B cell (primary cell): Measurements from ENCODE around the gene BNC2. TPM values are rescaled to one million over a fixed set of nuclear protein-coding genes. Genes with fewer than 3 reads are reported as not detected.

Source experiments
- ATAC-seq: fragments of 200-7000 bp; cut with Tn5 transposase; one replicate; pipeline ENCODE4 v1.10.0; 2021; ENCODE audit warnings: low read depth, mild to moderate bottlenecking, moderate number of reproducible peaks, moderate library complexity
- CTCF ChIA-PET: fragments of 350-600 bp; sonication (Branson Sonifier 250); formaldehyde crosslinking; loops from one replicate; lab custom pipeline; 2021; ENCODE audit warnings: antibody characterized with exemption, inconsistent platforms; lab: Charles Lee
- POLR2A ChIA-PET: fragments of 350-600 bp; sonication (Branson Sonifier 250); formaldehyde crosslinking; loops from one replicate; lab custom pipeline; 2021; ENCODE audit warnings: antibody characterized with exemption; lab: Charles Lee
- DNase-seq: peaks from one replicate; pipeline ENCODE4 v3.0.0; 2013
- H2AFZ ChIP-seq: 2 replicates; pipeline ENCODE4 v1.6.1; 2012; ENCODE audit warnings: mild to moderate bottlenecking, low read depth, low read length; ENCODE audit not compliant: insufficient read depth, poor library complexity, severe bottlenecking
- H3K27ac ChIP-seq, 2 donors: 1 replicate in 1 of 2; 2 replicates in 1 of 2; pipeline ENCODE4 v1.5.1; 2012 to 2013; ENCODE audit warnings: low read length in 2 of 2, mild to moderate bottlenecking in 2 of 2, moderate library complexity in 1 of 2
- H3K27me3 ChIP-seq, 4 experiments: fragments of 200-600 bp in 1 of 4; sonication (generic) in 1 of 4; replicated peaks in 1 of 4; 1 replicate in 2 of 4; 2 replicates in 2 of 4; pipeline versions ENCODE4 v1.6.1 to v1.7.0; 2013 to 2016; ENCODE audit warnings: low read length in 3 of 4, mild to moderate bottlenecking in 2 of 4, mixed read lengths in 1 of 4, moderate library complexity in 1 of 4; ENCODE audit not compliant: insufficient read depth in 4 of 4, control insufficient read depth in 3 of 4; ENCODE audit errors: control extremely low read depth in 1 of 4
- H3K36me3 ChIP-seq, 2 experiments: replicated peaks in 1 of 2; 1 replicate in 1 of 2; 2 replicates in 1 of 2; pipeline versions ENCODE4 v1.6.1 to v1.7.1; 2013; ENCODE audit warnings: low read length in 1 of 2; ENCODE audit not compliant: insufficient read depth in 2 of 2, control insufficient read depth in 1 of 2; ENCODE audit errors: control extremely low read depth in 1 of 2, extremely low read depth in 1 of 2
- H3K4me1 ChIP-seq, 2 donors: fragments of 200-600 bp in 1 of 2; sonication (generic) in 1 of 2; 1 replicate in 1 of 2; 2 replicates in 1 of 2; pipeline versions ENCODE4 v1.5.1 to v1.6.1; 2013 to 2017; ENCODE audit warnings: low read length in 2 of 2; ENCODE audit not compliant: control insufficient read depth in 2 of 2, insufficient read depth in 2 of 2
- H3K4me2 ChIP-seq: replicated peaks from 2 replicates; pipeline ENCODE3; 2012; ENCODE audit warnings: mild to moderate bottlenecking, low read depth, low read length; ENCODE audit not compliant: poor library complexity, severe bottlenecking
- H3K4me3 ChIP-seq, 5 experiments: fragments of 200-600 bp in 1 of 5; sonication (generic) in 1 of 5; 1 replicate in 3 of 5; 2 replicates in 2 of 5; pipeline versions ENCODE4 v1.5.1 to v1.7.0; 2011 to 2016; ENCODE audit warnings: low read length in 4 of 5, mild to moderate bottlenecking in 4 of 5, low read depth in 2 of 5, control low read depth in 1 of 5, moderate library complexity in 1 of 5; ENCODE audit not compliant: insufficient read depth in 1 of 5; ENCODE audit errors: control extremely low read depth in 1 of 5, extremely low read depth in 1 of 5
- H3K79me2 ChIP-seq: fragments of 200-600 bp; sonication (generic); one replicate; pipeline ENCODE4 v1.6.0; 2016; ENCODE audit warnings: low read length; ENCODE audit not compliant: control insufficient read depth, insufficient read depth
- H3K9ac ChIP-seq: fragments of 200-600 bp; sonication (generic); 2 replicates; pipeline ENCODE4 v1.6.1; 2017; ENCODE audit warnings: mild to moderate bottlenecking, low read length, moderate library complexity
- H3K9me3 ChIP-seq, 3 donors: one replicate each; pipeline versions ENCODE4 v1.6.1 to v1.7.1; 2013; ENCODE audit warnings: low read length in 2 of 3; ENCODE audit not compliant: control insufficient read depth in 2 of 3, insufficient read depth in 1 of 3; ENCODE audit errors: control extremely low read depth in 1 of 3
- H4K20me1 ChIP-seq: 2 replicates; pipeline ENCODE4 v1.6.0; 2012; ENCODE audit warnings: mild to moderate bottlenecking, low read length; ENCODE audit not compliant: insufficient read depth, control insufficient read depth, poor library complexity, severe bottlenecking
- H3K27ac Mint-ChIP-seq: one replicate; pipeline ENCODE4 v1.8.0; 2021; ENCODE audit warnings: mixed read lengths
- H3K27me3 Mint-ChIP-seq: one replicate; pipeline ENCODE4 v1.8.0; 2021; ENCODE audit warnings: mixed read lengths
- H3K4me1 Mint-ChIP-seq: one replicate; pipeline ENCODE4 v1.8.0; 2021; ENCODE audit warnings: mixed read lengths
- H3K4me3 Mint-ChIP-seq: one replicate; pipeline ENCODE4 v1.8.0; 2021; ENCODE audit warnings: mixed read lengths
- H3K9me3 Mint-ChIP-seq: one replicate; pipeline ENCODE4 v1.8.0; 2022; ENCODE audit warnings: mixed read lengths; ENCODE audit not compliant: insufficient read depth
- CTCF ChIP-seq: fragments of 200-600 bp; IDR thresholded peaks from one replicate; pipeline ENCODE4 v1.8.0; 2022; ENCODE audit warnings: antibody characterized with exemption, mild to moderate bottlenecking
- EZH2 ChIP-seq: IDR thresholded peaks from 2 replicates; pipeline ENCODE4 v1.6.1; 2012; ENCODE audit warnings: borderline replicate concordance, low read depth, mild to moderate bottlenecking, moderate library complexity, low read length; ENCODE audit not compliant: insufficient read depth, poor library complexity, severe bottlenecking
- WGBS: methylation state at CpG from one replicate; pipeline ENCODE4 v1.1.5; 2013; ENCODE audit warnings: missing lambda C conversion rate; ENCODE audit not compliant: insufficient coverage; 5-methylcytosine and 5-hydroxymethylcytosine counted together
- intact Hi-C: fragments of 100-400 bp; cut with micrococcal nuclease; formaldehyde crosslinking; loops from one replicate; pipeline ENCODE4 v1.10.0; 2022
- polyA plus RNA-seq: library from polyadenylated mRNA; depleted of rRNA; stranded (reverse); fragments of >200 nt; gene quantifications from 2 replicates; pipeline ENCODE4 v1.2.3, GENCODE V29; 2012
- total RNA-seq, 2 donors: library from RNA; stranded (reverse); fragments of 120-200 nt in 1 of 2; gene quantifications; 1 replicate in 1 of 2; 2 replicates in 1 of 2; pipeline versions ENCODE4 v1.2.3 to v1.2.4, GENCODE V29; 2013 to 2022

The BNC2 gene
- total and polyA plus RNA-seq, 2 donors (not counting 1 experiment from before 2014, with no cell fraction given) = 0.01 TPM; not detected in 1

DNA sequence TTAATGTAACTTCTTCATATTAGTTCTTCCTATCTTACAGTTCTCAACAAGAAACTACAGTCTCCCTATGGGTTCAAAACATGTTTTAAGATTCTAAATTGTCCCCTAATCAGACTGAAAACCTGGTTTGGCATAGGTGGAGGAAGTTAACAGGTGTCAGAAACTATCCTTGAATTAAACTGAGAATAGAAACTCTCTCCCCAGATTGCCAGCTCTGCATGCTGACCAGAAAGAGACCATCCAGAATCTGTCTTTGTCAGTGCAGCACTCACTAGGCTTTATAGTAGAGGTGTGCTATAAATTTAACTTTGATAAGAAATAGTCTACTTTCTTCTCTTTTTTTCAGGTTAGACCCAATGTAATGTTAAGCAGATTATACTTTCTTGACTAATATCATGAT, 63.8 kb downstream of the BNC2 start:
- no peak overlapping the region for H3K4me3 Mint-ChIP-seq
- intact Hi-C loops = no loop called here

DNA sequence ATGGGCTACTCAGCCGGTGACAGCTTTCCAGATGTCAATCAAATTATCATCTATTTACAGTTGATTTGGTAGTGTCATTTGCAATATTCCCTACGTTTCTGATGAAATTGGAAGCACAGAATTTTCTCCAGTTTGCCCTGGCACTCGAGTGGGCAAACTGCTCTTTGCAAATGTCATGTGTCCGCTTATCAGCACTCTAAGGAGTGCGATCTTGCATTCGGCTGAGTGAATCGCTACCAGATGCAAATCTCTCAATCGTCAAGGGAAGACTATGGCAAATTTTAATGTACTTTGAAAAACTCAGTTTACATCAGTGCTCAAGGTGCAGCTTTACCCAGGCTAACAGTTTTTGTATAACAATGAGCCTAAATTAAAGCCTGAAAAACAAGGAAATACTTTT, 66.8 kb downstream of the BNC2 start:
- Mint-ChIP-seq H3K27me3 (no peaks in the 10 kb centered on the region), H3K27ac (no peak overlapping the region), H3K4me1 (no peaks in the 10 kb centered on the region), H3K9me3 (no peaks in the 10 kb centered on the region), H3K4me3 (no peak overlapping the region)
- no peaks in the 10 kb centered on the region for H3K4me1 ChIP-seq
- no peak overlapping the region for H3K9ac ChIP-seq
- no peaks in the 10 kb centered on the region for H3K27me3 ChIP-seq
- no peak for TF ChIP-seq CTCF
- no peak for TF ChIP-seq EZH2
- H2AFZ ChIP-seq = no peak overlapping the region
- ChIA-PET POLR2A (no interaction called here), CTCF (no interaction called here)
- H3K4me3 ChIP-seq = no peak overlapping the region
- 93% methylated on average over 7 of the region's 8 CpGs for WGBS
- no peaks in the 10 kb centered on the region for H4K20me1 ChIP-seq
- no peak overlapping the region for H3K27ac ChIP-seq
- no peaks in the 10 kb centered on the region for H3K36me3 ChIP-seq
- ATAC-seq = no peak
- no peak overlapping the region for H3K4me2 ChIP-seq
- no peaks in the 10 kb centered on the region for H3K79me2 ChIP-seq
- H3K9me3 ChIP-seq = no peaks in the 10 kb centered on the region
- no peak for DNase-seq
- intact Hi-C loops = no loop called here

More for the DNA sequence above, 63.8 kb downstream of the BNC2 start:
- no peaks in the 10 kb centered on the region for H3K4me1 Mint-ChIP-seq
- CTCF ChIA-PET = no interaction called here
- H3K27me3 Mint-ChIP-seq = no peaks in the 10 kb centered on the region
- no peaks in the 10 kb centered on the region for H3K36me3 ChIP-seq
- no peaks in the 10 kb centered on the region for H3K9me3 ChIP-seq
- H3K27ac ChIP-seq = no peak overlapping the region
- H3K27ac Mint-ChIP-seq = no peak overlapping the region
- H3K9me3 Mint-ChIP-seq = no peaks in the 10 kb centered on the region
- TF ChIP-seq EZH2 (no peak), CTCF (no peak)
- POLR2A ChIA-PET = no interaction called here
- no peaks in the 10 kb centered on the region for H4K20me1 ChIP-seq
- no peak for DNase-seq
- H3K9ac ChIP-seq = no peak overlapping the region
- no peaks in the 10 kb centered on the region for H3K79me2 ChIP-seq
- no peak overlapping the region for H3K4me3 ChIP-seq
- no peaks in the 10 kb centered on the region for H3K27me3 ChIP-seq
- ATAC-seq = no peak
- no peaks in the 10 kb centered on the region for H3K4me1 ChIP-seq
- H2AFZ ChIP-seq = no peak overlapping the region
- H3K4me2 ChIP-seq = no peak overlapping the region
